Central memory CD4-positive, alpha-beta T cell (primary cell): ENCODE results near the gene UNK.

Experiments used
- DNase-seq: peaks from one replicate; pipeline ENCODE4 v3.0.0; 2022
- total RNA-seq, 3 experiments: gene quantifications; one replicate each; lab custom pipeline; 2026; lab: John Stamatoyannopoulos, UW

Gene UNK
- total RNA-seq = 26.9 to 58.1 (median 40.4) reads per million in 3 experiments

DNA sequence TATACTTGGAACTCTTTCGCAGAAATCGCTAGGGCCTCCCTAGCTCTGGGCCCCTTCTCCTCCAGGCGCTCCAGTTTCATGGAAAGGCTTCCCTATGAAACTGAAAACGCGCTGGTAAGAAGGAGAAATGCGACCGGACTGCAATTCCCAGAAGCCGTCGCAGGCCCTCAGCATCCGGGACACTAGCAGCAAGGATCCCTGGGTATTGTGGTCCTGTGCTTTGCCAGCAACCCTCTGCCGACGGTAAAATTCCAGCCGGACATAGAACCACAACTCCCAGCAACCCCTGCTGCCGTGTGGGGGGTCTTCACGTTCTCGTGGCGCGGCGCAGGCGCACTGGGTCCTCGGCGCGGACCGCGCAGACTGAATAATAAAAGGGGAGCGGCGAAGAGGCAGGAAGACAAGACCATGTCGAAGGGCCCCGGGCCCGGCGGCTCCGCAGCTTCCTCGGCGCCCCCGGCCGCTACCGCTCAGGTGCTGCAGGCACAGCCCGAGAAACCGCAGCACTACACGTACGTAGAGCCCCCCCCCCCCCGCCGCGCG lies at the start of gene UNK:
Gene UNK, plus strand, starts transcription at position 334 of the 543 bp plus-strand sequence. Its CDS starts 75 bp downstream, at position 409.
- peak; percentile 96 for DNase-seq

DNA sequence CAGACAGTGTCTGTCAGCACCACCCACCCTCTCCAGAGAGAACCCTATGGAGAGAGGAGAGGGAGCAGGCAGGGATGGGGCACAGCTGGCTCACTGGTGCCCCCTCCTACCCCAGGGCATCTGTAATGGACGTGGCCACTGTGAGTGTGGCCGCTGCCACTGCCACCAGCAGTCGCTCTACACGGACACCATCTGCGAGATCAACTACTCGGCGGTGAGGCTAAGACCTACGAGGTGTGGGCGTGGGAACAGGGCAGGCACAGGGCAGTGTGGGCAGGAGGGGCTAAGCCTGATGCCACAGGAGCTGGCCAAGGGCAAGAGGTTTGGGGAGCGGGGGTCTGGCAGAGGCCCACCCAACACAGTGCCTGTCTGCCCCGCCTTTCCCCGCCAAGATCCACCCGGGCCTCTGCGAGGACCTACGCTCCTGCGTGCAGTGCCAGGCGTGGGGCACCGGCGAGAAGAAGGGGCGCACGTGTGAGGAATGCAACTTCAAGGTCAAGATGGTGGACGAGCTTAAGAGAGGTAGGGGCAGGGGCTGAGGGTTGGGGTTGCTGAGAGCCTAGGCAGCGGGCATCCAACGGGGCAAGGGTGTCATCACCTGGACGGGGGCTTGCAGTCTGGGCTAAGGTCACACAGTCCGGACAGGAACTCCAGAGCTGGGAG lies 48.3 kb upstream of the UNK start:
- no peak for DNase-seq

- DNase-seq = no peak
These were observed 47.3 kb upstream of the UNK start for GRCh38 chr17:75737133-75737962.

GRCh38 chr17:75738218-75738802 lies 46.3 kb upstream of the UNK start:
- no peak for DNase-seq

GRCh38 chr17:75739174-75739573 lies 45.4 kb upstream of the UNK start:
- DNase-seq = no peak

GRCh38 chr17:75739801-75740200 lies 44.8 kb upstream of the UNK start:
- DNase-seq = no peak

DNA sequence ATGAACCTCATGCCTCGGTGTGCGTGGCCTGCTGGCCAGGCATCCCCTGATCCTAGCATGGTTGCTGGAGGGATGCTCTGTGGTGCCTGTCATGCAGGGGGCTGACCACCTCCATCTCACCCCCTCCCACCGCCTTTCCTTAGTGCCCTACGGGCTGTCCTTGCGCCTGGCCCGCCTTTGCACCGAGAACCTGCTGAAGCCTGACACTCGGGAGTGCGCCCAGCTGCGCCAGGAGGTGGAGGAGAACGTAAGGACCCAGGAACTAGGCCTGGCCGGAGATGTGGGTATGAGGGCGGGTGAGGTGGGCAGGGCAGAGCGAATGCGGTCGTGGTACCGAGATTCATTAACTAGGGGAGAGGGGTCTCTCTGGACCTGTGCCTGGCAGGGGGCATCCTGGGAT lies 44.4 kb upstream of the UNK start:
- no peak for DNase-seq

- DNase-seq = no peak
These were observed 44.0 kb upstream of the UNK start for GRCh38 chr17:75740631-75741077.

DNA sequence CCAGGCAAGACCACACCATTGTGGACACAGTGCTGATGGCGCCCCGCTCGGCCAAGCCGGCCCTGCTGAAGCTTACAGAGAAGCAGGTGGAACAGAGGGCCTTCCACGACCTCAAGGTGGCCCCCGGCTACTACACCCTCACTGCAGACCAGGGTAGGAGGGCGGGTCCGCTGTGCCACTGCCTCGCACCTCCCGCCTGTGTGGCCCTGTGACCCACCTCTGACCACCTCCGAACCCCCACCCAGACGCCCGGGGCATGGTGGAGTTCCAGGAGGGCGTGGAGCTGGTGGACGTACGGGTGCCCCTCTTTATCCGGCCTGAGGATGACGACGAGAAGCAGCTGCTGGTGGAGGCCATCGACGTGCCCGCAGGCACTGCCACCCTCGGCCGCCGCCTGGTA lies 42.3 kb upstream of the UNK start:
- no peak for DNase-seq

GRCh38 chr17:75743625-75744206 lies 40.9 kb upstream of the UNK start:
- DNase-seq = no peak

DNA sequence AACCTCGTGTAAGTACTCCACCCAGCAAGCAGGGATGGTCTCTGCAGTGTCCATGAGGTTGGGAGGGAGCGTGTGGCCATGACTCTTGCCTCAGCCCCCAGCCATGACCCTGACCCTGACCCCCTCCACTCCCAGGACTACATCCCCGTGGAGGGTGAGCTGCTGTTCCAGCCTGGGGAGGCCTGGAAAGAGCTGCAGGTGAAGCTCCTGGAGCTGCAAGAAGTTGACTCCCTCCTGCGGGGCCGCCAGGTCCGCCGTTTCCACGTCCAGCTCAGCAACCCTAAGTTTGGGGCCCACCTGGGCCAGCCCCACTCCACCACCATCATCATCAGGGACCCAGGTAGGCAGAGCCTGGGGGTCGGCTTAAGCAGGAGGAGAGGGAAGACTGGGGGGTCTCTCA lies 35.9 kb upstream of the UNK start:
- no peak for DNase-seq

DNA sequence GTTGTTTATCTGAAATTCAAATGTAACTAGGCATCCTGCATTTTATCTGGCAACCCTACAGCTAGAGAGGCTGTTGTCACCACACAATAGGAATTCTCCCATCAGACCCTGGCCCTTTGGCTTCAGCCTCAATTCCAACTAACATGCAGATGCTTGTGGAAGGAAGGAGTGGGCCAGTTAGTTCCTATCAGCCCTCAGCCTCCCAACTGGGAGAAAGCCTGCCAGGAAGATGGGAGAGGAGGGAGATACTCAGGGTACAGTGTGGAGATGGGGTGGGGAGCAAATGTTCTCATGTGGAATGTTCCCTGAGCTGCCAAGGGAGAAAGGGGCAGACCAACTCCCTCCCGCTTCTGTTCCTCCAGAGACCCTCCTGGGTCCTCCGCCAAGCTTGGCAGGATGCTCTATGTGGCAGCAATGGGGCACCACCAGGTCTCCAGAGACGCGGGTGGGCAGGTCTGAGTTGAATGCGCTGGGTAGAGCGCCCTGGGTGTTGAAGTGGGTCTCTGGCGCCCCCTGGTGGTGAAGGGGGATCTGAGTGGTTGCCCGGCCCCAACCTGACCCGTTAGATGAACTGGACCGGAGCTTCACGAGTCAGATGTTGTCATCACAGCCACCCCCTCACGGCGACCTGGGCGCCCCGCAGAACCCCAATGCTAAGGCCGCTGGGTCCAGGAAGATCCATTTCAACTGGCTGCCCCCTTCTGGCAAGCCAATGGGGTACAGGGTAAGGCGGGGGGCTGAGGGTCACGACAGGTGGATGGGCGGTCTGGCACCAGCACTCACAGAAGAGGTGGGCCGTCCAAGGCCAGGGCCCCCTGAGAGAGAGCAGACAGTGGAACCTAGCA lies 34.8 kb upstream of the UNK start:
- DNase-seq = peak; percentile 76

- no peak for DNase-seq
These were observed 33.8 kb upstream of the UNK start for GRCh38 chr17:75750661-75751423.

DNA sequence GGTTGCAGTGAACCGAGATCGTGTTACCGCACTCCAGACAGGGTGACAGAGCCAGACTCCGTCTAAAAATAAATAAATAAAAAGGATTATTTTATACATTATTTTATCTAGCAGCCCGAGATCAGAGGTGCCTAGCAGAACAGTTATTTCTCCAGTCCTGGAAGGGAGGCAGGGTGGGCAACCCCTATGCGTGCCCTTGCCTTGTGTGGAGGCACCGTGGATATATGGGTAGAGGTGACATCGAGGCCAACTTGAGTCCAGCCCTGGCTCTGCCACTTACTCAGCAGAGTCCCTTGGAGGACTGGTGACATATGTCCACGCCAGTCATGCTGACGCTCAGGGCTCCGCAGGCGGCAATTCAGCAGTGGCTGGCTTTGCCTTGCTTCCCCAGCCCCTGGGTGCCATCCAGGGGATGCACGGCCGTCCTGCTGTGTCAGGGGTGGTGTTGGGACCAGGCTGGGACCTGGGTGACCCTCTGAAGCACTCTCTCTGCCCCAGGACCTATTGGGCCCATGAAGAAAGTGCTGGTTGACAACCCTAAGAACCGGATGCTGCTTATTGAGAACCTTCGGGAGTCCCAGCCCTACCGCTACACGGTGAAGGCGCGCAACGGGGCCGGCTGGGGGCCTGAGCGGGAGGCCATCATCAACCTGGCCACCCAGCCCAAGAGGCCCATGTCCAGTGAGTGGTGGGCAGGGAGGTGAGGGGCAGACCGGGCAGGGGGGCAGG lies 32.8 kb upstream of the UNK start:
- no peak for DNase-seq

DNA sequence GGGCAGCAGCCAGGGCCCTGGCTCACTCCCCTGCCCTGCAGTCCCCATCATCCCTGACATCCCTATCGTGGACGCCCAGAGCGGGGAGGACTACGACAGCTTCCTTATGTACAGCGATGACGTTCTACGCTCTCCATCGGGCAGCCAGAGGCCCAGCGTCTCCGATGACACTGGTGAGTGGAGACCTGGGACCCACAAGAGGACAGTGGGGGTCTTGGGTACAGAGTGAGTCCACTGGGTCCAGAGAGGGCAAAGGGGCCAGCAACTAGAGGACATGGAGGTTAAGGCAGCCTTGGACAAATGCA lies 32.2 kb upstream of the UNK start:
- no peak for DNase-seq

DNA sequence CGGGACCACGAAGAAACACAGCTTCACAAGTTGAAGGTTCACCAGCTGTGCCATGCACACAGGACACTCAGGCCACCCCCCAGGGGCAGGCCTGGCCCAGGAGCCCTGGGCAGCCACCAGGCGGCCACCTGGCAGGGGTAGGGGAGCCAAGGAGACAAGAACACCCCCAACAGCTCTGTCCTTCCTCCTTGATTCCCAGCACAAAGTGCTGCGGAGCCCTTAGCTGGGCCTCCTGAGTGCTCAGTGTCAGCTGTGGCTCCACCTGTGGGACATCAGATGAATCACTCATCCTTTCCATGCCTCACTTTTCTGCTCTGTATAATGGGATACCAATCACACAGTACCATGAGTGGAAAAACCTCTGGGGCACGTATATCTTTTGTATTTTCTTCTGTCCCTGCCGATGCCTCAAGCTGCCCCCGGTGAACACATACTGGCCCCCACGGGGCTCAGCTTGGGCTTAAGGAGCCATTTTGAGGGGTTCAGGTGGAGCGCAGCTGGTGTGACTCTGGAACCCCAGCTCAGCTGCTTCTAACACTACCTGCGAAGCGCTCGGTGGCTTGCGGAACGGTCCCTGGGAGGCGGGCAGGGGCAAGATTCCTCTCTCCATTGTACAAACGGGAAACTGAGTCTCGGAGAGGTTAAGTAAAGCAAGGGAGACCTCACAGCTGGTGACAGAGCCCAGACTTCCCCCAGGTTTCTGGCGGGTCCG lies 31.6 kb upstream of the UNK start:
- no peak for DNase-seq

DNA sequence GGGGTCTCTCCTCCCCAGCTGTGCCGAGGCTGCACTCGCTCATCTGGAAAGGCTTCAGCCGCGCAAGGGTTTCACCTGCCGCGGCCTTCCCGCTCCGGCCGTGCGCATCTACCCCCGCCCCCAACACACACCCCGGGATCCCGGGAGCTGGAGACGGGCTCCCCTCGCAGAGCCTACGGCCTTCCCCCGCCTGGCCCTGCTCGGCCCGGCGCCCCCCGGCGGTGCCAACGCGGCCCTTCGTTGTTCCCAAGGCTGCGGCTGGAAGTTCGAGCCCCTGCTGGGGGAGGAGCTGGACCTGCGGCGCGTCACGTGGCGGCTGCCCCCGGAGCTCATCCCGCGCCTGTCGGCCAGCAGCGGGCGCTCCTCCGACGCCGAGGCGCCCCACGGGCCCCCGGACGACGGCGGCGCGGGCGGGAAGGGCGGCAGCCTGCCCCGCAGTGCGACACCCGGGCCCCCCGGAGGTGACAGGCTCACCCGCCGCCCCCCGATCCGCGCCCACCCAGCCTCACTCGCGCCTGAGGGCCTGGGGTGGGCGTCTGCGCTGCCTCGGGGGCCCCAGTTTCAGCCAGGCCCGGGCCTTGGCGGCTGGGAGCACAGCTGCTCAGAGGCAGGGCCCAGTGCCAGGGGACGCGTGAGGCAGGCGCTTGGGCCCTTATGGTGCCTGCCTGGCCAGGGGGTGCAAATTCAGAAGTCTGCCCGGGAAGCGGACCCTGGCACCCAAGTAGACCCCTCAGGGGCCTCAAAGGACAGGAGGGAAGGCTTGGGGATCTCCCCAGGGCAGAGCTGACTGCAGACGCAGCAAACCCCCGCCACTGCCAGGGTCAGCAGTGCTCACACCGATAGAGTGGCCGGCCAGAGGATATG lies 30.9 kb upstream of the UNK start:
- DNase-seq = peak; percentile 65

GRCh38 chr17:75754378-75755204 lies 30.0 kb upstream of the UNK start:
- DNase-seq = no peak
